Left kidney (tissue), 2 donors: ENCODE measurements around the gene CECR2. TPM values are rescaled to one million over a fixed set of nuclear protein-coding genes. Genes with fewer than 3 reads are reported as not detected.

ENCODE experiments used
- DNase-seq: peaks from one replicate; pipeline ENCODE4 v3.0.0-alpha.2; 2013
- polyA plus RNA-seq: library from polyadenylated mRNA; unstranded; fragments of 120-200 nt; gene quantifications from one replicate; pipeline ENCODE4 v1.2.1, GENCODE V29; 2013; ENCODE audit not compliant: insufficient read length

Gene CECR2
- polyA plus RNA-seq, 1 donor, result 23.2 TPM

- DNase-seq, result no peak
Measured at GRCh38 chr22:17570851-17571631, 201.8 kb downstream of the CECR2 start.

GRCh38 chr22:17575151-17575550 lies 205.9 kb downstream of the CECR2 start:
- DNase-seq, result no peak

GRCh38 chr22:17575681-17576080 lies 206.4 kb downstream of the CECR2 start:
- no peak for DNase-seq

GRCh38 chr22:17576470-17576869 lies 207.2 kb downstream of the CECR2 start:
- no peak for DNase-seq

GRCh38 chr22:17578136-17578754 lies 209.0 kb downstream of the CECR2 start:
- DNase-seq, result no peak

GRCh38 chr22:17579535-17579981 lies 210.3 kb downstream of the CECR2 start:
- no peak for DNase-seq

DNA sequence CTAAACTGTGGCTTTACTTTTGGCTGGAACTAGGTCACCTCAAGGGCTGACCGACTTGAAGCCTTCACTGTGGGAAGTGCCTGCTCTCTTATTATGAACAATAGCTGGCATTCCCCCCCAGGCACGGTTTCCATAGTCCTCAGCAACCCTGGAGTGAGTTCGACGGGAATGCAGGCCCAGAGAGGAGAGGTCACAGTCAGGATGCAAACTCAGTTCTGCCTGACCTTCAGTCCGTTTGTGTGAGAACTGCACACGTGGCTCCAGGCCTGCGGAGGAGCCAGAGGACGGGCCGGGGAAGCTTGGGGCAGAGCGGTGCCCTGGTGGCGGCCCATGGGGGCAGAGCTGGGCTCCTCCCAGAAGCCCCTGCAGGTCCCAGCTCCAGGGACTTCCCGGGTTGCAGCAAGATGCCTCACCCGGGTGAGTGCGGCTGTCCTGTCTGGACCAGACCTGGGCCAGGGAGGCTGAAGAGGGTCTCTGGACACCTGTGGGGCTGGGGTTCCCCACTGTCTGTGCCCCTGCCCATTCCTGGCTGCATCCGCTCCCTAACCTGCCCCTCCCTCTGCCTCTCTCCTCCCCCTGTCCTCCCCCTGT lies 211.3 kb downstream of the CECR2 start:
- DNase-seq, result no peak

DNA sequence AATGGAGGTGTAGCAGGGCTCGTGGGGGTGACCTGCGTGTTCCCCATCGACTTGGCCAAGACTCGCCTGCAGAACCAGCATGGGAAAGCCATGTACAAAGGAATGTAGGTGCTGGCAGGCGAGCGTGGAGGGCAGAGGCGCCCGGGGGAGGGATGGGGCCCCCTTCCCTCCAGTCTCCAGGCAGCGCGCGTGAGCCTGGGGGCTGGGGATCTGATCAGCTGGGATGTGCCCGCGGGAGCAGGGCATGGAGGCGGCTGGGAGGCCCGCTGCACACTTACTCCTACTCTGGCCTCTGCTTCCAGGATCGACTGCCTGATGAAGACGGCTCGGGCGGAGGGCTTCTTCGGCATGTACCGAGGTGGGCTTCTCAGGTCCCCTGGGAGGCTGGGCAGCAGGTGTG lies 211.8 kb downstream of the CECR2 start:
- DNase-seq, result no peak

GRCh38 chr22:17581631-17582030 lies 212.4 kb downstream of the CECR2 start:
- DNase-seq, result no peak

- DNase-seq, result no peak
Measured at GRCh38 chr22:17583151-17583550, 213.9 kb downstream of the CECR2 start.

GRCh38 chr22:17586831-17587440 lies 217.7 kb downstream of the CECR2 start:
- no peak for DNase-seq

DNA sequence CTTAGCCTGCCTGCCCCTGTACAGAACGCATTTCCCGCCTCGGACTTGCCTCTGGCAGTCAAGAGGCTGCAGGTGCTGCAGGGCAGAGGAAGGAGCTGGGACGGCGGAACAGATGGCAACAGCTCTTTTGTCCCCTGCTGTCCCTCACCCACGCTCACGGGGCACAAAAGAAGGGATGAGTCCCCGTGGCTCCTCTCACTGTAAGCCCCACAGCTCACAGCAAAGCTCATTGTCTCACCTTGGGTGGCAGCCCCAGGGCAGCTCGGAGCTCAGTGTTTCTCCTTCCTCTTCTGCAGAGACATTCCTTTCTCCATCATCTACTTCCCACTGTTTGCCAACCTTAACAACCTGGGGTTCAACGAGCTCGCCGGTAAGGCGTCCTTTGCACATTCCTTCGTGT lies 218.4 kb downstream of the CECR2 start:
- no peak for DNase-seq

DNA sequence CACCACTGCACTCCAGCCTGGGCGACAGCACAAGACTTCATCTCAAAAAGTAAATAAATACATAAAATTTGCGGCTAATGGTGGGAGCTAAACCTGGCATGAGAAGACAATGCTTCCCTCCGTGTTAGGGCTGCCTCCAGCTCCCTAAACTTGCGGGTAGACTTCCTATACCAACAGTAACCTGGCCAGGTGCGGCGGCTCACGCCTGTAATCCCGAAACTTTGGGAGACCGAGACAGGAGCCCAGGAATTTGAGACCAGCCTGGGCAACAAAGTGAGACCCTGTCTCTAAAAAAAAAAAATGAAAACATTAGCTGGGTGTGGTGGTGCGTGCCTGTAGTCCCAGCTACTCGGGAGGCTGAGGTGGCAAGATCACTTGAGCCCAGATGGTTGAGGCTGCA lies 219.3 kb downstream of the CECR2 start:
- DNase-seq, result no peak

DNA sequence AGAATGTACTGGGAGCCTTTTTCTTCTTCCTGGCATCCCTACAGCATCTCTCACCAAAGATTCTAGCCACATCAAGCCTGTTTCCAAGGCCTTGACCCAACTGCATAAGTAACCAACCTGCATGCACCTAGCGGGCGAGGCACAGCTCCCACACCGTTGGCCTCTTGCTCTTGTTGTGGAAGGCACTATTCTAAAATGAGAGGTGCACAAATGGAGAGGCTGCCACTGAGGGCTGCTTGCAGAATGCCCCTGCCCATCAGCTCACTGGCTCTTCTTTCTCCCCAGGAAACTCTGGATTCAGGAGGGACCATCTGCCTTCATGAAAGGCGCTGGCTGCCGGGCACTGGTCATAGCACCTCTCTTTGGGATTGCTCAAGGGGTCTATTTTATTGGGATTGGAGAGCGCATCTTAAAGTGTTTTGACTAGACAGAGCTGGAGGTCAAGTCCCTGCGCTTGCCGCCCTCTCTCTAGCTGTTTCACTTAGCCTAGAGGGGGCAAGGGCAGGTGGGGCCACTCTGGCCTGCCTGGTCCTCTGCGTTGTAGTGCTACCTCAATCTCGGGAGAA lies 220.6 kb downstream of the CECR2 start:
- no peak for DNase-seq

DNA sequence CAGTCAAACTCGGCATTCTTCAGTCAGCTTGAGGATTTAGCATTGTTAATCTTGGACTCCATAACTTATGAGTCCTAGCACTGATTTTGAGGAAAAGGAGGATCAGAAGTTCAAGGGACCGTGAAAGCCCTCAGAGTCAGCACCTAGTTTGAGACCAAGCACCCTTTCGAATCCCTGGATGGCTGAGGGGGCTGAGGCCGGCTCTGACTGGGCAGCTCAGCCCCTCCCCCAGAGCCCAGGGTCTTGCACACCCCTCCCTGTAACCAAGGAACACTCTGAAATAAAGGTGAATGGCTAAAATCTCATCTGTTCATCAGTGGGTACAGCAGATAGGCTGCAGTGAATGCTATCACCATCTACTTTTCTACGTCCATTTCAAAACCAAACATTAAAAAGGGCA lies 221.3 kb downstream of the CECR2 start:
- DNase-seq, result no peak

- DNase-seq, result no peak
Measured at GRCh38 chr22:17592201-17592600, 222.9 kb downstream of the CECR2 start.

GRCh38 chr22:17596226-17596625 lies 227.0 kb downstream of the CECR2 start:
- DNase-seq, result no peak

DNA sequence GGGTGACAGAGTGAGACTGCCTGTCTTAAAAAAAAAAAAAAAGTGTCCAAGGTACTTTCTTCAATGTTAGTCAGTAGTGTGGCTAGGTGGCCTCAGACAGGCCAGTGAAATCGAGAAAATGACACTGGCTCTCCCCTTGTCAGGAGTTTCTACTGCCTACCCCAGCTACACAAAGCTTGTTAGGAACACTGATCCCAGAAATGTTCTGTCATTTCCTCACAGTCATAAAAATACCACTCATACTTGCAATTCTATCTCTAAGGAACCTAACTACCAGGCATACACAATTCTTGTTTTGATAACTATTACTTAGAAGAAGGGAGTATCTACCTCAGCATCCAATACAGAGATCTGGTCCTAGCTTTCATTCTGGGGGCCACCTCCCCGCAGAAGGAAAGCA lies 228.0 kb downstream of the CECR2 start:
- no peak for DNase-seq

GRCh38 chr22:17598318-17598717 lies 229.1 kb downstream of the CECR2 start:
- DNase-seq, result no peak

GRCh38 chr22:17601031-17601430 lies 231.8 kb downstream of the CECR2 start:
- no peak for DNase-seq

DNA sequence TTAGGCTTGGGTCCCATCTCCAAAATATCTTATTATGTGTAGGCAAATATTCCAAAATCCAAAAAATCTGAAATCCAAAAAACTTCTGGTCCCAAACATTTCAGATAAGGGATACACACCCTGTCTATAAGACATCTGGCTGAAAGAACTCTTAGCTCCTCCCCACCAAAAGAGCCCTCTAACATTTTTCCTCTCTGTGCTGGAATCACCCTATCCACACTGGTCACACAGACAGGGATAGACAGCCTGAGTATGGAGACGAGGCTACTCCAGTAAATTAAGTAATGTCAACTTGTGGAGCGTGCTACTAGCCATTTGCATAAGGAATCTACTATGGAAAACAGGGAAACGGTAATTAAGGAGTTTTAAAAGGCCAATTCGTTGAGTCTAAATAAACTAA lies 234.4 kb downstream of the CECR2 start:
- DNase-seq, result no peak

GRCh38 chr22:17606496-17606895 lies 237.2 kb downstream of the CECR2 start:
- DNase-seq, result no peak
